ENCODE measurements around the gene CIAPIN1. TPM values are rescaled to one million over a fixed set of nuclear protein-coding genes. Genes with fewer than 3 reads are reported as not detected.

CIAPIN1 gene
- total RNA-seq, 1 donor from 2014 or later, result 52.2 TPM

Other genes with a start within 250 kb of the CIAPIN1 start
- gene ARL2BP, start 202.1 kb downstream of the CIAPIN1 start, total RNA-seq, result 60.3 TPM
- gene PLLP, start 162.7 kb downstream of the CIAPIN1 start, total RNA-seq, result 3.1 TPM
- not detected for gene CCL22, start 88.6 kb downstream of the CIAPIN1 start, total RNA-seq
- 11.7 TPM for gene CX3CL1, start 74.9 kb downstream of the CIAPIN1 start, total RNA-seq
- not detected for gene CCL17, start 42.6 kb downstream of the CIAPIN1 start, total RNA-seq
- 205 TPM for gene COQ9, start 94 bp upstream of the CIAPIN1 start, total RNA-seq
- gene POLR2C, start 15.3 kb upstream of the CIAPIN1 start, total RNA-seq, result 37.3 TPM
- 9.1 TPM for gene DOK4, start 39.1 kb upstream of the CIAPIN1 start, total RNA-seq
- 13.2 TPM for gene CCDC102A, start 89.2 kb upstream of the CIAPIN1 start, total RNA-seq
- gene ADGRG5, start 95.3 kb upstream of the CIAPIN1 start, total RNA-seq, result not detected
- 18.6 TPM for gene ADGRG1, start 181.2 kb upstream of the CIAPIN1 start, total RNA-seq
- gene ADGRG3, start 220.9 kb upstream of the CIAPIN1 start, total RNA-seq, result 0.82 TPM
- not detected for gene DRC7, start 247.4 kb upstream of the CIAPIN1 start, total RNA-seq